Skin epidermis (tissue), 12 donors: ENCODE results near the gene ANXA6.

ENCODE experiments used
- H3K27ac ChIP-seq, 21 experiments: fragments of 200-600 bp; sonication (generic) in 11 of 21; one replicate each; pipeline ENCODE4 v1.5.0; 2020; ENCODE audit warnings: mild to moderate bottlenecking in 3 of 21, inconsistent platforms in 2 of 21, moderate library complexity in 2 of 21
- H3K4me3 ChIP-seq, 7 experiments: fragments of 200-600 bp; sonication (generic) in 2 of 7; one replicate each; pipeline ENCODE4 v1.5.0; 2020; ENCODE audit warnings: inconsistent platforms in 2 of 7, mild to moderate bottlenecking in 2 of 7, moderate library complexity in 1 of 7

Gene ANXA6

GRCh38 chr5:151093476-151093889, 64.1 kb downstream of the ANXA6 start:
- Histone ChIP-seq H3K4me3 (no peak overlapping the region), H3K27ac (peak overlapping the region in 20 of 21 experiments; percentile 2 to 85 (median 64))

GRCh38 chr5:151092762-151093161, 64.8 kb downstream of the ANXA6 start:
- Histone ChIP-seq H3K27ac (peak overlapping the region in 9 of 21 experiments; percentile 31 to 85 (median 55)), H3K4me3 (no peak overlapping the region)

GRCh38 chr5:151089726-151090125, 67.9 kb downstream of the ANXA6 start:
- H3K27ac ChIP-seq: no peak overlapping the region
- H3K4me3 ChIP-seq: no peak overlapping the region

GRCh38 chr5:151088986-151089385, 68.6 kb downstream of the ANXA6 start:
- Histone ChIP-seq H3K4me3 (no peak overlapping the region), H3K27ac (no peak overlapping the region)

GRCh38 chr5:151087486-151087885, 70.1 kb downstream of the ANXA6 start:
- H3K4me3 ChIP-seq: no peak overlapping the region
- peak overlapping the region in 13 of 21 experiments; percentile 52 to 100 (median 80) for H3K27ac ChIP-seq

- Histone ChIP-seq H3K4me3 (peak overlapping the region in 6 of 7 experiments; percentile 14 to 41 (median 25)), H3K27ac (peak overlapping the region in 19 of 21 experiments; percentile 52 to 100 (median 77))
These were observed 70.6 kb downstream of the ANXA6 start for GRCh38 chr5:151086905-151087360.

- peak overlapping the region in 6 of 7 experiments; percentile 14 to 41 (median 25) for H3K4me3 ChIP-seq
- peak overlapping the region in 20 of 21 experiments; percentile 53 to 100 (median 77) for H3K27ac ChIP-seq
These were observed 71.2 kb downstream of the ANXA6 start for GRCh38 chr5:151086192-151086869.

- Histone ChIP-seq H3K4me3 (peak overlapping the region in 3 of 7 experiments; percentile 14 to 41 (median 30)), H3K27ac (peak overlapping the region in 20 of 21 experiments; percentile 53 to 100 (median 77))
These were observed 72.0 kb downstream of the ANXA6 start for GRCh38 chr5:151085517-151086041.

GRCh38 chr5:151084363-151084762, 73.2 kb downstream of the ANXA6 start:
- no peak overlapping the region for H3K4me3 ChIP-seq
- peak overlapping the region in 14 of 21 experiments; percentile 51 to 100 (median 80) for H3K27ac ChIP-seq

GRCh38 chr5:151083081-151083676, 74.4 kb downstream of the ANXA6 start:
- Histone ChIP-seq H3K27ac (peak overlapping the region in 19 of 21 experiments; percentile 29 to 100 (median 96)), H3K4me3 (no peak overlapping the region)

GRCh38 chr5:151082282-151082902, 75.2 kb downstream of the ANXA6 start:
- Histone ChIP-seq H3K27ac (peak overlapping the region in 19 of 21 experiments; percentile 35 to 100 (median 99)), H3K4me3 (peak overlapping the region in 1 of 7 experiments; percentile 92)

GRCh38 chr5:151081431-151082281, 75.9 kb downstream of the ANXA6 start:
- Histone ChIP-seq H3K4me3 (peak overlapping the region; percentile 56 to 96 (median 81)), H3K27ac (peak overlapping the region; percentile 85 to 100 (median 99))

- peak within 1 kb of the TSS; percentile 56 to 96 (median 81) for H3K4me3 ChIP-seq
- H3K27ac ChIP-seq: peak within 1 kb of the TSS; percentile 85 to 100 (median 99)
These were observed 76.8 kb downstream of the ANXA6 start, which contains the start of gene TNIP1 for GRCh38 chr5:151080613-151081430. Gene TNIP1, minus strand, starts transcription at chr5:151081034. Its CDS starts 15,939 bp downstream, at chr5:151065095.

- Histone ChIP-seq H3K27ac (peak overlapping the region; percentile 85 to 100 (median 99)), H3K4me3 (peak overlapping the region; percentile 56 to 96 (median 81))
These were observed 77.6 kb downstream of the ANXA6 start for GRCh38 chr5:151079838-151080612.

- Histone ChIP-seq H3K4me3 (peak overlapping the region in 3 of 7 experiments; percentile 2 to 96 (median 92)), H3K27ac (peak overlapping the region in 13 of 21 experiments; percentile 1 to 100 (median 39))
These were observed 78.9 kb downstream of the ANXA6 start for GRCh38 chr5:151078490-151079262.

GRCh38 chr5:151077967-151078366, 79.6 kb downstream of the ANXA6 start:
- peak overlapping the region in 9 of 21 experiments; percentile 0 to 100 (median 47) for H3K27ac ChIP-seq
- peak overlapping the region in 1 of 7 experiments; percentile 92 for H3K4me3 ChIP-seq
